ENCODE measurements around the gene FADD. TPM values are rescaled to one million over a fixed set of nuclear protein-coding genes. Genes with fewer than 3 reads are reported as not detected.

FADD gene
- polyA plus RNA-seq, 1 donor (not counting 4 experiments of a cell fraction or from before 2014, with no cell fraction given): 33.7 TPM

- no peak overlapping the region for H3K4me3 ChIP-seq (ENCODE audit: control insufficient read depth in 2 of 3, extremely low read depth in 1 of 3, insufficient read depth in 2 of 3, low read depth in 1 of 3, low read length in 3 of 3)
- H3K9me1 ChIP-seq (ENCODE audit: control insufficient read depth, extremely low read depth, insufficient read depth, low read length): no peaks in the 10 kb centered on the region
- dilution Hi-C loops (cut with MboI; ENCODE audit: extremely low pct_ligation_motif_present, low sequenced_read_pairs): no loop called here
- no peaks in the 10 kb centered on the region for H3K79me2 ChIP-seq (ENCODE audit: control insufficient read depth, insufficient read depth, low read length)
- H2AFZ ChIP-seq (ENCODE audit: control insufficient read depth, low read length): no peak overlapping the region
- H3K9ac ChIP-seq (ENCODE audit: control insufficient read depth, extremely low read depth, insufficient read depth, low read length): no peak overlapping the region
- FAIRE-seq: no peak
- DNase-seq (ENCODE audit: low read depth, low spot score): no peak
- no peaks in the 10 kb centered on the region for H3K4me1 ChIP-seq (ENCODE audit: control insufficient read depth, extremely low read depth, insufficient read depth, low read length)
- peaks cover 0 to 9% of the 10 kb centered on the region in 2 experiments for H3K36me3 ChIP-seq (ENCODE audit: control insufficient read depth in 2 of 2, extremely low read depth in 1 of 2, insufficient read depth in 2 of 2, low read length in 2 of 2)
- H3K9me3 ChIP-seq (ENCODE audit: control insufficient read depth, low read depth, low read length): no peaks in the 10 kb centered on the region
- H3K27ac ChIP-seq (ENCODE audit: control insufficient read depth, insufficient read depth, low read length): no peak overlapping the region
- H3K4me2 ChIP-seq (ENCODE audit: control insufficient read depth, extremely low read depth, insufficient read depth, low read depth, low read length): no peak overlapping the region
- no peaks in the 10 kb centered on the region for H4K20me1 ChIP-seq (ENCODE audit: control insufficient read depth, extremely low read depth, insufficient read depth, low read length)
- H3K27me3 ChIP-seq (ENCODE audit: control insufficient read depth, extremely low read depth, insufficient read depth, low read length): no peaks in the 10 kb centered on the region
- TF ChIP-seq CTCF (optimal IDR thresholded peaks at IDR 0.05 in 1 of 3, IDR thresholded peaks at IDR 0.05 in 1 of 3, conservative IDR thresholded peaks at IDR 0.05 in 1 of 3; ENCODE audit: extremely low read depth in 1 of 3, insufficient read depth in 2 of 3, low read length in 3 of 3) (no peak), EZH2 (IDR thresholded peaks at IDR 0.05; ENCODE audit: low read length) (no peak)
Measured at GRCh38 chr11:70167120-70167519, 36.0 kb upstream of the FADD start.

- Histone ChIP-seq H2AFZ (ENCODE audit: control insufficient read depth, low read length) (no peak overlapping the region), H3K27me3 (ENCODE audit: control insufficient read depth, extremely low read depth, insufficient read depth, low read length) (no peaks in the 10 kb centered on the region), H3K4me3 (ENCODE audit: control insufficient read depth in 2 of 3, extremely low read depth in 1 of 3, insufficient read depth in 2 of 3, low read depth in 1 of 3, low read length in 3 of 3) (no peak overlapping the region), H3K9ac (ENCODE audit: control insufficient read depth, extremely low read depth, insufficient read depth, low read length) (no peak overlapping the region), H3K27ac (ENCODE audit: control insufficient read depth, insufficient read depth, low read length) (no peak overlapping the region), H3K36me3 (ENCODE audit: control insufficient read depth in 2 of 2, extremely low read depth in 1 of 2, insufficient read depth in 2 of 2, low read length in 2 of 2) (peaks cover 3 to 9% of the 10 kb centered on the region in 2 experiments), H3K4me2 (ENCODE audit: control insufficient read depth, extremely low read depth, insufficient read depth, low read depth, low read length) (no peak overlapping the region), H3K9me1 (ENCODE audit: control insufficient read depth, extremely low read depth, insufficient read depth, low read length) (no peaks in the 10 kb centered on the region), H3K79me2 (ENCODE audit: control insufficient read depth, insufficient read depth, low read length) (no peaks in the 10 kb centered on the region), H3K4me1 (ENCODE audit: control insufficient read depth, extremely low read depth, insufficient read depth, low read length) (no peaks in the 10 kb centered on the region), H3K9me3 (ENCODE audit: control insufficient read depth, low read depth, low read length) (no peaks in the 10 kb centered on the region), H4K20me1 (ENCODE audit: control insufficient read depth, extremely low read depth, insufficient read depth, low read length) (no peaks in the 10 kb centered on the region)
- DNase-seq (ENCODE audit: low read depth, low spot score) (no peak), FAIRE-seq (no peak)
- no peak for TF ChIP-seq EZH2 (IDR thresholded peaks at IDR 0.05; ENCODE audit: low read length)
- TF ChIP-seq CTCF (optimal IDR thresholded peaks at IDR 0.05 in 1 of 3, IDR thresholded peaks at IDR 0.05 in 1 of 3, conservative IDR thresholded peaks at IDR 0.05 in 1 of 3; ENCODE audit: extremely low read depth in 1 of 3, insufficient read depth in 2 of 3, low read length in 3 of 3): peak in 1 of 3 experiments; percentile 22
- dilution Hi-C loops (cut with MboI; ENCODE audit: extremely low pct_ligation_motif_present, low sequenced_read_pairs): no loop called here
Measured at GRCh38 chr11:70167723-70168404, 35.2 kb upstream of the FADD start.

Measured in keratinocyte (primary cell).